NCI-H146 treated with DMSO at 0.1 percent for 48 hours (cell line): ENCODE results near the gene NPEPL1.
"Not testable (repeated sequence)": the region's sequence is repeated elsewhere in the genome, so short reads cannot be mapped to it uniquely, and the experiment has no call there.

Source experiments
- DNase-seq: peaks from one replicate; lab custom pipeline; 2025; ENCODE audit not compliant: unreplicated experiment; lab: John Stamatoyannopoulos, UW

Gene NPEPL1

DNA sequence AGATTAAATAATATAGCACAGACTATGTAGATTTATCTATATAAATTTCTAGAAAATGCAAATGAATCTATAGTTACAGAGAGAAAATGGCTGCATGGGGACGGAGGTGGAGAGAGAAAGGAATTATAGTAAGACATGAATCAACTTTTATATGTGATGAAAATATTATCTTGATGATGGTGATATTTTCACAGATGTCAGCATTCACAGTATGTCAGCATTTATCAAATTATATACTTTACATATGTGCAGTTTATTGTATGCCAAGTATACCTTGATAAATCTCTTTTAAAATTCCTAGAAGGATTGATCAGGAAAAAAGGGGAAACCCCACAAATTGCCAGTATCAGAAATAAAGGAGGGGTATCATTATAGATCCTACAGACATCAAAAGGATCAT is 44.6 kb downstream of the NPEPL1 start:
- DNase-seq = no peak

DNA sequence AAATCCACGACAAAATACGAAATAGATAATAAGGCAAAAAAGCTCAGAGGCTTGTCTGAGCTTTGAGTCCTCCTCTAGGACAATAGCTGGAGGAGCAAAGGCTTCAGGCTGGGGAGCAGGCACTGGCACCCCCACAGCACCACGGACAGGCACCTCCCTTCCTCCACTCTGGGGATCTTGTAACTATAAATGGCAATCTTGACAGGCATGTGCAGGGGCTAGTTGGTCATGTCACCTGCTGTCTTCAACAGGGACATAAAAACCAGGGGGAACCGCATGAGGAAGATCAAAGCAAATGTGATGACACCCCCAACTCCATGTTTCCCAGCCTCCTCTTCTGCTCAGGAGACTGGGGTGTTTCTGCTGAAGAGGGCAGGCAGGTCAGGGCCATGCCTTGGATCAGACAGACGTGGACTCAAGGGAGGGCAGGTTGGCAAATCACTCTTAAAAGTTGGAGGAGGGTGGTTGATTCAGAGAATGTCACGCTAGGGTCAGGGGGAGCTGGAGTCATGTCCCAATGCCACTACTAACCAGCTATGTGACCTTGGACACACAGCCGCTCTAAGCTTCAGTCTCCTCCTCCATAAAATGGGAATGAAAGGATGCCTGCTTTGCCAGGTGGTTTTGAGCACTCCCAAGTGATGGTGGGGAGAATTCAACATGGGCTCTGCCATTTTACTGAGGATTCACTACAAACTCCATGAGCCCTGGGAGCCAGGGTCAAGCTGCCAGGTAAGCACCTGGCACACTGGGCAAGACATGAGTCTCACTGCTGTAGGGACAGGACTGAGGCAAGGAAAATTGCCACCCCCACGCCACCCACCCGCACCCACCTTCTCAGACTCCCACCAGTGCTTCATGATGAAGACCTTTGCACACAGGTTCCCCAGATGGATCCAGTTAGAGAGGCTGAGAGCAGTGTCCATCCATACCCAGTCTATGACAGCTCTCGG is 48.0 kb downstream of the NPEPL1 start:
- no peak for DNase-seq

DNA sequence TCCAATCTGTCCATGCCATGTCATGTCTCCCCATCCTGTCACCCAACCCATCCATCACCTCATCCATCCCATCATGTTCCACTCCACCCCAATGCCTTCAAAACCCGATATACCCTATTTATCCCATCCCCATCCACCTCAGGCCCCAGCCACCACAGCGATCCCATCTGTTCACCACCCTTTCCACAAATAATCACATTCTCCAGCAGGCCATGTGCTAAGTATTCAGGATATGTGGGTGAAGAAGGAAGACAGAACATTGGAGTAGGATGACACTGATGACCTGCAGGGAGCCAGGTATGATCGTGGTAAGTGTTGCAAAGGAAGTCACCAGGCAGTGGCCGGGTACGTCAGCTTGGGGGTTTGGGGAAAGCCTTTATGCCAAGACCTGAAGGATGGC is 48.8 kb downstream of the NPEPL1 start:
- DNase-seq = no peak

DNA sequence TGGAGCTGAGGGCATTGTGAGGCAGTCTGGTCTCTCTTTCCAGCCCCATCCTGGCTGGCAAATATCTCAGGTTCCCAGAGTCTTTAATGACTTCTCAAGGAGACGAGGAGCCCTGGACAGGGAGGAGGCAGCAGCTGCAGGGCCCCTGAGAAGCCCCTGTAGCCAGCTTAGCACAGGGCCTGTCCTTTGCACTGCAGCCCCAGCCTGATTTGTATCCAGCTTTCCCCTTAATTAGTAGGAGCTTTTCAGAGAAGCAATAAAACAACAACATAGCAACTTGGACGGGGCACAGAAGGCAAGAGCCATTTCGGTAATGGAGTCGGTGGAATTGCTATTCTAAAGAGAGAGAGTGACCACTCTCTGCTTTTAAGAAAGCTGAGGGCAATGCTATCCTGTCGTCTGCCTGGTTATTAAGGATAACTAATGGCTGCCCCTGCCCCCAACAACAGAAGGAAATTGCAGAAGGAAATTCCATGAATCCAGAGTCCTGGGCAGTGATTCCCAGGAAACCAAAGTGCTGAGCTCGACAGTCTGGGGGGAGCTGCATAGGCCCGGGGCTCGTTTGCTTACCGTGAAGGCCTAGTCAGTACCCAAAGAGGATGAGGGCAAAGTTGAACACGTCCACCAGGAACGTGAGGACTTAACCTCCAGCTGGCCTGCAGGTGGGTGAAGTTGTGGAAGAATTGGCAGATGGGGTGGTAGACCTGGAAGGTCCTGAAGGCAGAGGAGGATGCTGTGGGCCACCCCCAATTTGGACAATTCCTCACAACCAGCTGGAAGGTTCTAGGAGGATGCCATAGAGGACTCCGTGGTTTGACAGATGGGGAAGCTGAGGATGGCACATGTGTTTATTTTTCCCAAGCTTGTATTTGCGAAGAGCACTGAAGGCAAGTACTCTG is 50.3 kb downstream of the NPEPL1 start:
- DNase-seq = no peak

DNA sequence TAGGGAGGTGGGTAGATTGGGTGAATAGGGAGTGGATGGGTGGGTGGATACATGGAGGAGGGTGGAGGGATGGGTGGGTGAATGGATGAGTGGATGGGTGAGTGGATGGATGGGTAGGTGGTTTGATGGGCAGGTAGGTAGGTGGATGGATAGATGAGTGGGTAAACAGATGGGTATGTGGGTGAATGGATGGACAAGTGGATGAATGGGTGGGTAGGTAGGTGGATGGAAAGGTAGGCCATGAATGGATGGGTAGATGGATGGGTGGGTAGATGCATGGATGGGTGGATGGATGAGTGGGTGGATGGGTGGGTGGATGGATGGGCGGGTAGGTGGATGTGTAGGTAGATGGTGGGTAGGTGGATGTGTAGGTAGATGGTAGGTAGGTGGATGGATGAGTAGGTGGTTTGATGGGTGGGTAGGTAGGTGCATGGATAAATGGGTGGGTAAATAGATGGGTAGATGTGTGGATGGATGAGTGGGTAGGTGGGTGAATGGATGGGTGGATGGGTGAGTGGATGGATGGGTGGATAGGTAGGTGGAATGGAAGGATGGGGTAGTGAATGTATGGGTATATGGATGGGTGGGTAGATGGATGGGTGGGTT is 51.4 kb downstream of the NPEPL1 start:
- no peak for DNase-seq

DNA sequence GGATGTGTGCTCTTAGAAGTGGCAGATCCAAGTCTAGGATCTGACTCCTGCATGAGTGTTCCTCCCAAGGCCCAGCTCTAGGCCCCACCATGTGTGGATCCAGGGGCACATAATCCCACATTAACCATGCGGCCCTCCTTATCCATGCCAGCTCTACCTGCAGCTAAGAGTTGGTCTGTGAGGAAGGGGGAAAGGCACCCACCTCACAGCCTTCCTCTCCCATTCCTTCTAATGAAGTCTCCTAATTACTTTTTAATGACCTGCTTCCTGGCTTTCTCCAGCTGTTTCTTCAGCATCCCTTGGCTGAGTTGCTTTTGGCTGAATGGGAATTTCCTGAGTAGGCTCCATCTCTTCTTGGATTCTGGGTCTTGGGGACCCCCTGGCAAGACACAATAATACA is 52.2 kb downstream of the NPEPL1 start:
- no peak for DNase-seq

DNA sequence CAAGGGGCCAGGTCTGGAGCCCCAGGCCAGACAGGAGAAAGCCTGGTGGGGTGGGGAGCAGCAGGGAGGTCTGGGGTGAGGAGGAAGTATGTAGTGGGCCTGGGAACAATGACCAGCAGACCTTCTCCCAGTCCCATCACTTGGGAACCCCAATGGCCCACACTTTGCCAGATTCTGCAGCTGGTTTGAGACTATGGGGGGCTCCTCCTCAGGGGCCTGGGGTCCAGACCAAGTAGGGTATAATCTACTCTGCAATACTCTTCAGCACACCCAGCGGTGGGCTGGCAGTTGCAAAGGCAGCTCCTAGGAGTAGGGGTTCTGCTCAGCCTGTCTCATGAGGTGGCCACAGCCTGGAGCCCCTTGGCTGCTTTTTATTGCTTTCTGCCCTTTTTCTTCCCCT is 52.8 kb downstream of the NPEPL1 start:
- DNase-seq = no peak

DNA sequence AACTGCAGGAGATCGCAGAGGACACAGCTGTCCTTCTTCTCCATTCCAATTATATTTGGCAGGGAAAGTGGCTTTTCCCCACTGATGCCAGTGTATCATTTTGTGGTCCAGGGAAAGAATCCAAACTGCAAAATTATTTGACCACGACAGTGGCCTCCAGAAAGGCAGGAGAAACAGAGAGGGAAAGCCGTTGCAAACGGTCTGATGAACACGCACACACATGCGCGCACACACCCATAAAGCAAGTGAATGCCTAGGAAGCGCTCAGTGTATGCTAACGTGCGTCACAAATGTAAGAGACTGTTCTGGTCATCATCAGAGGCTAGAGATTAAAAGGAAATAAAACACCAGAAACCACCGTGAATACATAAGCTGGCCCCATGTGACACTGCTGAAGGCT is 54.0 kb downstream of the NPEPL1 start:
- no peak for DNase-seq

DNA sequence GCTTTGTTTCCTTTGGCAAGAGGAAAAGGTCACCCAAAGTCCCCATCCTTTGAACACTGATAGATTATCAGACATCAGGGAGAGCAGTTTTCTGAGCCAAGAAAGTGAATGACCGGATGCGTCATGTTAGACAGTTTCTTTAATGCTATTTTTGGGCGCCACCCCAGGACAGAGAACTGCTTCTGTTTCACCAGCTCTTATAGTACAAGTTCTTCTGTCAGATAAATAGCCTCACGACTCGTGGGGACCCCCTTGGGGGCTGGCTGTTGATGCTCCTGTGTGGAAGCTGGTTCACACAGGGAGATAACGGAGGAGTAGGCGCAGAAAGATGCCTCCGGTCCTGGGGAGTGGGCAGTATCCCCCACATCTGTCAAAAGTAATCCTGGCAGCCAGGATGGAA is 54.6 kb downstream of the NPEPL1 start:
- DNase-seq = no peak

DNA sequence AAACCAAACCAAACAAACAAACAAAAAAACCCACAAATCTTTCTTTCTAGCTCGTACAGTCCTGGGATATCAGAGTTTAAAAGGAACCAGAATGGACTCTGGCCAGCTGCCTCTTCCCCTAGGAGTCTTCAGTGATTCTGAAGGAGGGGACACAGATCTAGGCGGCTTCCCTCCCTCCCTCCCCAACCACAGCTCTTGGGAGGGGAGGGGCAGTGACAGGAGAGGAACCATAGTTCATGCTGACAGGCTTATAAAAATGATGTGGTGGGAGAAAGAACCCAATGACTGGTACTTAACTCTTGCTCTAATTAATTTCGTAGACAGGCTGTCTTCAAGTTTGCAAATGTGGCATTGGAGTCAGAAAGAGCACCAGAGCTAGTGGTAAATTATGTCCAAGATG is 56.0 kb downstream of the NPEPL1 start:
- no peak for DNase-seq

DNA sequence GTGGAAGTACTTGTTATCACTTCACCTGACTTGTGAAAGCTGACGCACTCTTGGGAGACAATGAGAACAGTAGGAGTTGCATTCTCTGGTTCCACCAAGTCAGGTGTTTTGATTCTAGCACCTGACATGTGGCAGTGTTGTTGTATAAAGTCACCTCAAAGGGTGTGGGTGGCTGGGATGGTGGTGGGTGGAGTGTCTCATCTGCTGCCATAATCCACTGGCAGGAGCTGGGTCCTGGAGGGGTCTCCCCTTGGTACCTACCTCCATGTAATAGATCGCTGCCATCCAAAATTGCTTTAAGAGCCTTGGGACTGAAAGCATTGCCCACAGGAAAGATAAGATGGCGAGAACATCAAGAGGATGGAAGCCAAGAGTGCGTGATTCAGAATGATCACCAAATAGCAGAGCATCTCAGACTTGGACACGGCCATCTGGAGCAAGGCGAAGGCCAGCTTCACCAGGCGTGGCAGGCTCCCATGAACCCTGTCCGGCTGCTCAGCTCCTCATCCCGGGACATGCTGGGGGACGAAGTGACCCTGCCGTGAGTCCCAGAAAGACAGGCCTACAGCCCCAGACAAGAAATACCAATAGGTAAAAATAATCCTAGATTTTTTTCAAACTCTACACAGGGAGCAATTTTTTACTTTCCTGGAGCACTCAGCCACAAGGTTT is 56.6 kb downstream of the NPEPL1 start:
- DNase-seq = no peak

DNA sequence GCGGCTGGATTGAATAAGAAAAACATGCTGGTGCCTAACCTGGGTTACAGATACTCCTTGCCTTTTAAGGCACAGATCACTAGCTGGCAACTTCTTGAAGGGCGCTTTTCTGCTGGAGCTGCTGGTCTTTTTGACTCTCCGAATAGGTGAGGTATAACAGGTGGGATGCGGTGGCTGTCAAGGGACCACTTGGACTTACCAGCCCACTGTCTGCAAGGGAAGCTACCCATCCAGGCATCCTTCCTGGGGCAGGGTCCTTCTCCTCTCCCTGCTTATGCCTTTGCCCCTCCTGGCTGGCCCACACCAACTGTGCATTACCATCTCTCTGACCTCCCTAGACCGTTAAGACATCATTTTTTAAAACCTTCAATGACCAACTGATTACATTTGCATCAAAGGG is 57.4 kb downstream of the NPEPL1 start:
- DNase-seq = no peak

DNA sequence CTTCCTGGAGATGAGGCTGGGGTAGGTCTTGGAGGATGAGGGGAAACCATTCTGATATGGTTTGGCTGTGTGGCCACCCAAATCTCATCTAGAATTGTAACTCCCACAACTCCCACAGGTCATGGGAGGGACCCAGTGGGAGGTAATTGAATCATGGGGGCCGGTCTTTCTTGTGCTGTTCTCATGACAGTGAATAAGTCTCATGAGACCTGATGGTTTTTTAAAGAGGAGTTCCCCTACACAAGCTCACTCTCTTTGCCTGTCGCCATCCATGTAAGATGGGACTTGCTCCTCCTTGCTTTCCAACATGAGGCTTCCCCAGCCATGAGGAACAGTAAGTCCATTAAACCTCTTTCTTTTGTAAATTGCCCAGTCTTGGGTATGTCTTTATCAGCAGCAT is 58.1 kb downstream of the NPEPL1 start:
- DNase-seq = not testable (repeated sequence)

DNA sequence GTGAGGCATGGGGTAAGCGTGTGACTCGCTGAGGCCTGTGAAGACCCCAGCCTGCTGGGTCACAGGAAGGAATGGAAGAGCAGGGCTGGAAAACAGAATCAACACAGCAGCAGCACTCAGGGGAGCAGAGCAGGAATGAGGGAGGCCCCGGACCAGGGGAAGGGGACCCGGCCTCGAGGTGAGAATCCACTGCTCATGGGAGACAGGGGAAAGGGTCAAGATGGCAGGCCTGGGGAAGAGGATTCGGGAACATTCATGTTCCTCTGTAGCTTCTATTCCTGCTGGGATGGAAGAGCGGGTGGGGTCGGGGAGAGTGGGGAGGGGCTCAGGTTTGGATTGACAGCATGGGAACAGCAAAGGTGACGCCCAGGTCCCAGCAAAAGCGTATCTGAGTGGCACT is 59.4 kb downstream of the NPEPL1 start:
- no peak for DNase-seq

DNA sequence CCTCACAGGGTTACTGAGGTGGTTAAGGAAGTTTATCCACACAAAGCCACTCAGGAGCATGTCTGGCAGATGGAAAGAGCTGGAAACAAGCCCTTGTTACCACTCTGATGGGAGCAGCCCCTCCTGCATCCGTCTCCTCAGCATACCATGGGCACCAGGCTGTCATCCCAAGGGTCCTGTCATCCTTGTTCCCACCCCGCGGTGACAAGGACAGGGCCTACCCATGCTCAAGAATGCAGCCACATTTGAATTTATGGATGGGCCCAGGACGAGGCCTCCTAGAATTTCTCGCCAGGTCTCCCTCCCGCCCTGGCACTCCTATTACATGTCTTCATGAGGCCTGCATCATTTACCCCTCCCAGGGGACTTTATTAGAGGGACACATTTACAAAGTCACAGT is 60.0 kb downstream of the NPEPL1 start:
- DNase-seq = no peak

DNA sequence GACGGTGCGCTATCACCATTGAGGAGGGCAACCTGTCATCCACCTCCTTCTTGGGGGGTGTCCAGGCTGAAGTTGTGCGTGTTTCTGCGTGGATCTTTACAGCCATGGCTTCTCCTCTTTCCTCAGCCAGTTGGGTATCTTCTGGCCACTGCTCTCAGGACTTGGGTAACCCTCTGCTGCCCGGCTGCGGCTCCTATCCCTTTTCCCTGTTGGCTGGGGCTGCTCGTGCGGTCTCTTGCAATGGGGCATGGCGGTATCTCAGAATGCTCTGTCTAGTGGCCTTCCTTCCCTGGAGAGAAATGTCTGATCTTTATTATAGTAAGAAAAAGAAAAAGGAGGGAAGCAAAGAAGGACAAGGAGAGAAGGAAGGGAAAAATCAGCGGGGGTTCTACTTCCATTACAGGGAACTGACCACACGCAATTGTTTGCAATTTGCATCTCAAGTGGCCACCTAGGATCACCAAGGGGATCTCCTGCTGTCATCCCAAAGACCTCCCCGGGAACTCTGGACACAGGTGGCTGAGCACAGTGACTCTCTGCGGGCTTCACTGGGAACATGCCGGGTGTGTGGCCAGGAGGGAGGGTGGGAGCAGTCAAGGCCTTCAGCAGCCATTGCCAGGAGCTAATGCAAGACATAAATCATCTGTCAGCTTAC is 60.8 kb downstream of the NPEPL1 start:
- peak; percentile 23 for DNase-seq

DNA sequence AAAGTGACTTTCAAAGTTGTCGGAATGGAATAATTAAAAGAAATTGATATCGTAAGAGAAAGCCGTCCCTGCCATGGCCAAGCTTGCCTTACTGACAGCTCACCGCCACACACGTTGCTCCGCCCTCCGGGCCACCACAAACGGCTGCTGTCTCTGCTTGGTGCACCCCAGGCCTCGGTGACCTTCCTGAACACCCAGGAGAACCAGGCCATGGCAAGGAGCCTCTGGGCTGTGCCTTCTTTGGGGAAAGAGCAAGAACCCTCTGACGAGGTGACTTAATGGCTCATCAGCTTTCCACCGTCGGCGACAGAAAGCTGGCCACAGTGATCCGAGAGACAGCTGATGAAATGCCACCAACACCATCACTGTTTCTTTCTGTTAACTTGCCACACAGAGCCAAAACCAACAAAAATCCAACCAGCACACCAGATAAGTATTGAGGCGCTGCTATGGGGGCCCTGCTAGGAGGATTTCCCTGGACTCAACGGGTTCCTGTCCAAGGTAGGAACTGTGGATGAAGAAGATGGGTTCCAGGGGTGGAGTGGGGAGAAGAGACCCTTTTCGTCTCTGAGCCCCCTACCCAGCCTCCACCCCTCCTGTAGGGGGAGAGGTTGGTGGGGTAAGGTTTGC is 61.4 kb downstream of the NPEPL1 start:
- no peak for DNase-seq

DNA sequence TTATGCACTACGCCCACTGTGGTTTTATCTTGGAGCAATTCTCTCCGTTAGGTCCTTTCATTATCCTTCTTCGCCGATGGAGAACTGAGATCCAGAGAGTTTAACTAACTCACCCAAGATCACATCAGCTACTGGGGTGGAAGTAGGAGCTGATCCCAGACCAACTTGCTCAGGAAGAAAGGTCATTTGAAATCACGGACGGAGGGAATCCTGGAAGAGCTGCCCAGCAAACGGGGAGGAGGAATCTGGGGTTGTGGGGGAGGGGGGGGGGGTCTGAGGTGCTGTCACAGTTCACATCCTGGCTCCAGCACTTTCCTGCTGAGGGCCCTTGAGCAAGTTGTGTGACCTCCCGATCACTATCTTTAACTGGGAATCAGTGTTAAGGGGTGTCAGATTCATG is 62.0 kb downstream of the NPEPL1 start:
- DNase-seq = no peak

DNA sequence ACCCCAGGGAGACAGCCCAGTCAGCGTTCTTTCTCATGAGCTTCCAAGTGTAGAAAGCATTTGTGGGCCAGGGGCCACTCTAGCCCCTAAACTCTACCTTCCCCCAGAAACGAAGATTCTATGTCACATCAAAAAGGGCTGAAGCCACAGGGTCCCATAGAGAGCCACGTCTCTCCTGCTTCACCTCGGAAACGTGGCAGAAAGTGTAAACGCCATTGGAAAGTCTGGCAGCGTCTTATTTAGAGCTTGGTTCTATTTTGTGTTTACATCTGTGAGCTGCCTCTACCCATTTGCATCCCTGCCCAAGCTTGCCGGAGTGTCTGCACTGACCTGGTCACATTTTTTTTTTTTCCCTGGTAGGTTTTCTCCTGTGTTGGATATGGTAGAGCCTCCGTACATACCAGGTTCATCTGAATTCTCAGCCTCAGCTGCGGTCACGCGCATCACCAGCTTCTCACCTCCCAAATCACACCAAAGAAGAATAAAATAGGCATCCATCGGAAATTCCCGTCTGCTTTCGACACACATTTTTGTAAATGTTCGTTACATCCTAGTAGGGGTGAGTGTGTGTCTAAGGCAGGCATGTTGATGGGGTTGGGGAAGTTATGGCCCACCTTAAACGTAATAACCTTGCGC is 62.6 kb downstream of the NPEPL1 start:
- DNase-seq = no peak
